ENCODE results near the gene CAST.
"Not testable (repeated sequence)": the region's sequence is repeated elsewhere in the genome, so short reads cannot be mapped to it uniquely, and the experiment has no call there.

Gene CAST

DNA sequence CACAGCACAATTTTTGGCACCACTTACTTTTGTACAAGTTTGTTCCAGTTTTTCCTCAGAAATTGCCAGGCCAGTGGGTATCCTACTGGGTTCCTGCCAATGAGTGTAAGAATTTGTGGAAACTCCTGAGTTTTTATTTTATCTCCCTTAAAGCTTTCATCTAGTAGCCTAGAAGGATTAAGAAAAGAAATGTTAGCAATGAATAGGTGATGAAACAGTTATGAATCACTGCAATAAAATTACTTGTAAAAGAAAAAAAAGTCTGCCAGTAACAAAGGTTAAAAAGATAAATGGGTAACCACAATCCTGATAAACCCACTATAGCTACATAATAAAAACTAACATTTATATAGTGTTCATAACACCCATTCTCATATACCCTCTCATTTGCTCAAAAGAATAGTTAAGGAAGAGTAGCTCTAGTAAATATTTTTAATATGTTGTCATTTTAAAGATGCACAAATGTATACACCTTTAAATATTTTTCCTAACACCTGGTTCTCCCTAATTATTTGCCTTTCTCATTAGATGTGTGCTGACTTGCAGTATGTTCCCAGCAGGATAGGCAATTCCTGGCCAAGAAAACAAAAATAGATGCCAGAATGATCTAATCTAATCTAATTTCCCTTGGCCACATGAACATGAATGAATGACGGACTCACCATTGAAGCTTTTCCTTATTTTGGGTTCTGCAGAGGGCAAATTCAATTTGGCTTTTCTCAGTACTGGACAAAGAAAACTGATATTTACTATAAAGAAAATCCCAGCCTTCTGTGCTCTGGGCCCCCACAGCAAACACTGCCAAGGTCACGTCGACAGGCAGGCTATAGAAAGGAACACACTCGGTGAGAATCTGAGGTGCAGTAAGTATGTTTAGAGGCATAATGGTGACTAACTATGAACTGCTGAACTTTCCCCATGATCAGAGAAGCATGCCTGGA lies 119.1 kb downstream of the CAST start:
- Mint-ChIP-seq H3K9me3 (no peaks in the 10 kb centered on the region), H3K27me3 (no peaks in the 10 kb centered on the region), H3K27ac (peak overlapping the region; percentile 81), H3K36me3 (peaks cover 21% of the 10 kb centered on the region), H3K4me3 (no peak overlapping the region), H3K4me1 (peaks cover 10% of the 10 kb centered on the region)

DNA sequence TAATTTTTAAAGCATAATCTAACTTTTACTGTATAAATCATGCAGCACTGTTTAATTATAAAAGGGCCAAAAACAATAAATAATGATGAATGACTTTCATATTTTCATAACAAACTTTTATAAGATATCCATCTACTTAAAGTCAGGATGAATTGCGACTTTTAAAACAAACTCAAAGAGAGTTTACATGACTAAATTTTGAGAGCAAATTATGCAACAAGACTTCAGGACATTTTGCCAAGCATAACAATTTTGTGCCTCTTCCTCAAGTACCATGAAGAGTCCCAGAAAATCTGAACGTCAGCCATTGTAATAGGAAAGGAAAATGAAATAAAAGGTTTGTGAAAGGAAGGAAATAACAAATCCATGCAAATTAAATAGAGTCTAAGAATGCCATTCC lies 121.2 kb downstream of the CAST start:
- Mint-ChIP-seq H3K27ac (no peak overlapping the region), H3K9me3 (no peaks in the 10 kb centered on the region), H3K4me1 (peaks cover 8% of the 10 kb centered on the region), H3K36me3 (peaks cover 19% of the 10 kb centered on the region), H3K4me3 (no peak overlapping the region), H3K27me3 (no peaks in the 10 kb centered on the region)

DNA sequence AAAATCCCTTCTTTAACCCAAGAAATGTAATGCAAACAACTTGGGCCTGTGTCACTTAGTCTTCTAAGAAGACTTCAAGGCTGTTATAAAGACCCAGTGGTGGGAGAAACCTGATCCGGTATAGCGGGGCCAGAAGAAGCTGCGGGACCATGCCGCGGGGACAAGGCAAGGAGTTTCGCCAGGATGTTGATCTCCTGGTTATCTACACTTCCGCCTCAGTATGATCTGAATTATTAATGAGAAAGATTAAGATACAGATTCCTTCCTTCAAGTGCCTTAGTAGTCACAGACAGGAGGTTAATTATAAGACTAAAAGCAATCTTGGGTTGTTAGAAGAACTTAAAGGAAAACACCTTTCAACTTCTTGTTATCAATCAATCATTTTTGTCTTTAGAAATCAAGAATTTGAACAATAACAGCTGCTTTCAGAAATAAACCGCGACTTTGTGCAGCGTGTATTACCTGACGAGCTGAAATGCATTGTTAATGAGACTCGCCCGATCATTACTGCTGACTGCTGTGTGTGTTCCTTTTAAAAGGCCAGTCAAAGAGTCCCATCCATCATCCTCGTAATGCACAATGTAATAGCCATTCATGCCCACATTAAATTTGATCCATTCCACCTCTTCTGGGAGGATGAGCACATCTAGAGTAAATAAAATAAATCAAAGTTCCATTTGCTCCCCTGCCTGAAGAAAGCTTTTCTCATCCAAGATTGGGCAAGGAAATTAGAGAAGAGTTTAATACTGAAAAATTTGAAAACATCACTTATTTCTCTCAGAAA lies 123.3 kb downstream of the CAST start:
- H3K27me3 Mint-ChIP-seq = no peaks in the 10 kb centered on the region
- peak overlapping the region; percentile 63 for H3K27ac Mint-ChIP-seq
- H3K4me1 Mint-ChIP-seq = peaks cover 11% of the 10 kb centered on the region
- no peak overlapping the region for H3K4me3 Mint-ChIP-seq
- H3K9me3 Mint-ChIP-seq = no peaks in the 10 kb centered on the region
- H3K36me3 Mint-ChIP-seq = peaks cover 17% of the 10 kb centered on the region

DNA sequence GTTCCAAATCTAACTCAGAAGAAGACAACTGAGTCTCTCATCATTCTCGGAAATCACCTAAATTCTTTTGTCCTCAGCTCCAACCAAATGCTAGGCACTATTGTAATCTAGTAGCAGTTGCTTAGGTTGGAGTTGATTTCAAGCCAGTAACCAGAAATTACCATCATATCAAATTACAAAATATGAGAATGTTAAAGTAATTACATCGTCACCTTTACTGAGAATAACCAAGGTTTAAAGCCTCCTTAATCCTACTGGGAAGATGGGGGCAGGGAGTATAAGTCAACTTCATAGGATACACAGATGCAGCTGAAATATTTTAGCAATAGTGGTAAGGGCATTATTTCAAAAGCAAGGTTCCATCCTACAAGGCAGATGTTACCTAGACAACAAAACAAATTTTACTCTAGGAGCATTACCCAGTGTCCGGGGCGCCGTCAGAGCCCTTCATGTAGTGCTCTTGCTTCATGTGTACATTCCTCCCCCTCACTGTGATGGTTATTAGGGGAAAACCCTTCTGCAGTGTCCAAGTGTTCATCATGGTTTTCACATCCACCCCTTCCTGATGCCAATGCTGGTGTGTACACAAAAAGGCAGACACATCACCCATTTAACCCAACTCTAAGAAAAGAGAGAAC lies 126.1 kb downstream of the CAST start:
- Mint-ChIP-seq H3K9me3 (no peaks in the 10 kb centered on the region), H3K4me3 (no peak overlapping the region), H3K4me1 (peaks cover 26% of the 10 kb centered on the region), H3K27ac (no peak overlapping the region), H3K27me3 (no peaks in the 10 kb centered on the region), H3K36me3 (peaks cover 17% of the 10 kb centered on the region)

DNA sequence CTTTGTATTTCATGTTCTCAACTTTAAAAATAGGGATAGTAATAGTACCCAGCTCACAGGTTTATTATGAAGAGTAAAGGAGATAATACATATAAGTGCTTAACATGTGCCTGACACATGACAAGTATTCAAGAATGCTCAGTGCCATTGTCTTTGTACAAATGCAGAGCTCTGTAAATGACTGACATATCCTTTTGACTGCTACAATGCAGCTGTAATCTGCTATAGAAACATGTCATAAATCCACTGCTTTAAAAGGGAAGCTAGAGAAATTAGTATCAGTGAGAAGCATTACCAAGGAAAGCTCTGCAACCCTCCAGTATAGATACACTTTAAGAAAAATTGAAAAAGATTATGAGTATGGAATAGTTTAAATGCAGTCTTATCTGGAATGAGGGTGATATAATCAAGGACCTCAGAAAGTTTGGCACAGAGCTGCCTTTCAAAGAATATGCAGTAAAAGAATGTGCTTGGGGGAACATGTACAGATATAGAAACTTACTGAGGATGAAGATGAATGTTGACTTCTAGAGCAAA lies 127.7 kb downstream of the CAST start:
- peak overlapping the region; percentile 68 for H3K27ac Mint-ChIP-seq

DNA sequence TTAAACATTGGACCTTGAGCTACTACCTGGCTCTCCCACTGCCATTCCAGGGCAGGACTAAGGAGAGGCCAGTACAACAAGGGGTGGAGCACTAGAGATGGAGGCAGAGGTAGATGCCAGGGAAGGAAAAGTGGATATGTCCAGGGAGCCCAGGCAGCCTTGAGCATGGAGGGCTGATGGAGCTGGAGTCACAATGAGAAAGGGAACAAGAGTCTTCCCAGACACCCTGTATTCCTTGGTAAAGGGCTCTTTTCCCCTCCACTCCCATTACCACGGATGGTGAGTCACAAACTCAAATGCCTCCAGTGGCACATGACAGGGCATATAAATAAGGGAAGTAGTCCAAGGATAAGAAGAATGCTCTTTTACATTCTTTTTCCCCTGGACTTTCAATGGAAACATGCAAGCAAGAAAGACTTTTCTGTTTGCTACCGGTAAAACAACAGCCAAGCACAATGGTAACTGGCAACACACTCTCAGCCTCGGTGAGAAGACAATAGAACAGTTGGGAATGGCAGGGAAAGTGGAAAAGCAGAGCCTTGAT lies 128.9 kb downstream of the CAST start:
- Mint-ChIP-seq H3K4me3 (no peak overlapping the region), H3K27ac (peak overlapping the region; percentile 60), H3K27me3 (no peaks in the 10 kb centered on the region), H3K36me3 (peaks cover 25% of the 10 kb centered on the region), H3K9me3 (no peaks in the 10 kb centered on the region), H3K4me1 (peaks cover 50% of the 10 kb centered on the region)

More for the DNA sequence above, 127.7 kb downstream of the CAST start:
- H3K36me3 Mint-ChIP-seq = peaks cover 21% of the 10 kb centered on the region
- H3K27me3 Mint-ChIP-seq = no peaks in the 10 kb centered on the region
- peaks cover 38% of the 10 kb centered on the region for H3K4me1 Mint-ChIP-seq
- H3K4me3 Mint-ChIP-seq = no peak overlapping the region
- H3K9me3 Mint-ChIP-seq = no peaks in the 10 kb centered on the region

DNA sequence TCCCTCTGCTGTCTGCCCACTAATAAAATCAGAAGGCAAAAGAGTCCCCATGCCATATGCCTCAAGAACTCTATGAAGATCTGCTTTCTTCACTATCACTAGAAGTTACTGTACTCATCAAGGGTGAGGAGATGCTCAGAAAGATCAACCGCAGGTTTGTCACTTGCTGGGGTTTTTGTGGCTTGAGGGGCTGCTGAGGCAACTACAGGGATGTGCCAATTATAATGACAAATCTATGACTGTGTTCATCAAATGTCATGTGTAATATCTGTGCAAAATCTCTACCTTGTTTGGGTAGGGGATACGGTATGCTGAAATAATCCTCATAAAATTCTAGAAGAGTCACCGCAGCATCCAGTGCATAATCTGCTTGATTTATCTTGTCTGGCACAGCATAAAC lies 132.6 kb downstream of the CAST start:
- peak overlapping the region; percentile 80 for H3K27ac Mint-ChIP-seq
- H3K4me3 Mint-ChIP-seq = peak overlapping the region; percentile 49
- no peaks in the 10 kb centered on the region for H3K9me3 Mint-ChIP-seq
- peaks cover 33% of the 10 kb centered on the region for H3K36me3 Mint-ChIP-seq
- H3K4me1 Mint-ChIP-seq = peaks cover 68% of the 10 kb centered on the region
- H3K27me3 Mint-ChIP-seq = no peaks in the 10 kb centered on the region

DNA sequence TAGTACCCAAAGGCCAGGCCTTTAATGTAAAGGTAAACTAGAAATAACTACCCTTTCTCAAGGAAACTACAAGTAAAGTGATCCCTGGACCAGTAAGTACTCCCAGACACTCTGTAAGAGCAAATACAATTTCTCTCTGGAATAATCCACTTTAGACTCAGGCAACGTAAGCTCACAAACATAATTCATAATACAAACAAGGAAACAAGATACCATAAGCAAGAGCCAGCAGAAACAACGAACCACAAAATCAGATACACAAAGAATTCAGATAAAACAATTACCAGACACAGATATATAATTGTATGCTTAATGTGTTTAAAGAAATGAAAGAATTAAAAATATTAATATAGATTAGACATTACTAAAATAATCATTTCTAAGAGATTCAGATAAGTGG lies 133.4 kb downstream of the CAST start:
- peak overlapping the region; percentile 88 for H3K27ac Mint-ChIP-seq

DNA sequence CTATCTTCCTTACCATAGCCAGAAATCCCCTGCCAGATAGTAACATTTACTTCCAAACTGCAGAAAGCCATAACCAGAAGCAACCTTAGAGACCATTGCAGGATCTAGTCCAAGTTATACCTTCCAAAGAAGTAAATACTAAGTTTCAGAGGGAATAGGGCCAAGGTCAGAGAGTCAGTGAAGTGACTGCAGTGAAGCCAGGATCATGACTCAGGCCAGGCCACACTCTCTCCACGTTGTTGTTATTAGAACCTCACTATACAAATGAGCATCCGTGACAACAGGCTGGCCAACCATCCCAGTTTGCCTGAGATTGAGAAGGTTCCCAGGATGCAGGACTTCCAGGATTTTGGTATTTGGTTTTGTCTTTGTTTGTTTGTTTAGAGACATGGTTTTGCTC lies 134.3 kb downstream of the CAST start:
- Mint-ChIP-seq H3K27ac (no peak overlapping the region), H3K4me3 (no peak overlapping the region), H3K9me3 (no peaks in the 10 kb centered on the region), H3K27me3 (no peaks in the 10 kb centered on the region), H3K4me1 (peaks cover 69% of the 10 kb centered on the region), H3K36me3 (peaks cover 34% of the 10 kb centered on the region)

More for the DNA sequence above, 133.4 kb downstream of the CAST start:
- no peaks in the 10 kb centered on the region for H3K27me3 Mint-ChIP-seq
- peaks cover 31% of the 10 kb centered on the region for H3K36me3 Mint-ChIP-seq
- H3K4me3 Mint-ChIP-seq = peak overlapping the region; percentile 12
- peaks cover 70% of the 10 kb centered on the region for H3K4me1 Mint-ChIP-seq
- no peaks in the 10 kb centered on the region for H3K9me3 Mint-ChIP-seq

DNA sequence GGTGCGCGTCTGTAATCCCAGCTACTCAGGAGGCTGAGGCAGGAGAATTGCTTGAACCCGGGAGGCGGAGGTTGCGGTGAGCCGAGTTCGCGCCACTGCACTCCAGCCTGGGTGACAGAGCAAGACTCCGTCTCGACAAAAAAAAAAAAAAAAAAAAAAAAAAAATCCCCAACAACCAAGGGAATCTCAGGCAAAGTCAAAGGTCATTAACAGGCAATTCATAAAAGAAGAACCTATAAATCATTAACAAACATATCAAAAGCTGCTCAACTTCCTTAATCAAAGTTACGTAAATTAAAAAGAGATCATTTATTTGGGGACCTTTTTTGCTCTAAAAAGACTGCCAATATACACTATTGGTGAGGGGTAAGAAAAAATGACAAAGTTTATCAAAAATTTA lies 139.5 kb downstream of the CAST start:
- H3K27ac Mint-ChIP-seq, H3K9me3 Mint-ChIP-seq, H3K4me3 Mint-ChIP-seq, H3K27me3 Mint-ChIP-seq: not testable (repeated sequence)
- Mint-ChIP-seq H3K36me3 (peaks cover 22% of the 10 kb centered on the region), H3K4me1 (peaks cover 80% of the 10 kb centered on the region)

DNA sequence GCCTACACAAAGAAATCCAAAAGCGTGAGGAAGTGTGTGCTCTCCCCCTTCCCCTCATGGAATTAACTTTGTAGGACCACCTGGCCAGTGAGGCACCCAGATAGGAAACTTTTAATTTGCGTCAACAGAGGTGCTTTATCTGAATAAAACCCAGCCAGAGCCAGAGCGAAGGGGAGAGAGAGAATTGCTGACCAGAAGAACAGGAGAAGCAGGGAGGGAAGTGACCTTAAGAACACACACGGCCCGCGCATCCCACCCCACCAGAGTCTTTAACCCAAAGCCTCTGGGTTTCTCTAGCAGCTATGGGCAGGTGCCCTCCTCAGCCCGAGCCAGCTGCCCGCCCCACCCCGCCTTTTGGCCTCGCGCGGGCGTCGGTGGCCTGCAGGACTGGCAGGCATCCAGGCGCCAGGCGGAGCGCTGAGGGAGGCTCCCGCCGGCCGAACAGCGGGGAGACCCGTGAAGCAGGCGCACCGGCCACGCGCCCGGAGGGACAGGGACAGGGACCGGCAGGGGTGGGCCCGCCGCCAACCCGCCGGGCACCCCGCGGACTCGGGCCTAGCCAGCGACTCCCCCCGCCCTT lies 145.0 kb downstream of the CAST start:
- Mint-ChIP-seq H3K4me1 (peaks cover 82% of the 10 kb centered on the region), H3K27me3 (no peaks in the 10 kb centered on the region), H3K27ac (peak overlapping the region; percentile 97), H3K4me3 (peak overlapping the region; percentile 95), H3K9me3 (no peaks in the 10 kb centered on the region), H3K36me3 (peaks cover 9% of the 10 kb centered on the region)

DNA sequence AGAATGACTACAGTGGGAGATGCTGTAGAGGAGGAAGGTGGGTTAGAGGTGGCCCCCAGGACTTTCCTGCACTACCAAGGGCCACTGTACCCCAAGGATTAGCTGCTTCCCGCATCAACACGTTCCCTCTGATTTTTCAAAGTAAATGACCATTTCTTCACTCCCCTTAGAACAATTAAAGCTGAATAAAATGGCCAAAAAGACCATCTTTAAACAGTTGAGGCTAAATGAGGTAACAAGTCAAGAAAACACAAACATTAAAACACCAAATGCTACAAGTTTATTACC lies 146.3 kb downstream of the CAST start:
- Mint-ChIP-seq H3K4me1 (peaks cover 81% of the 10 kb centered on the region), H3K4me3 (peak overlapping the region; percentile 94), H3K27me3 (no peaks in the 10 kb centered on the region), H3K27ac (peak overlapping the region; percentile 99), H3K36me3 (peaks cover 4% of the 10 kb centered on the region), H3K9me3 (no peaks in the 10 kb centered on the region)

DNA sequence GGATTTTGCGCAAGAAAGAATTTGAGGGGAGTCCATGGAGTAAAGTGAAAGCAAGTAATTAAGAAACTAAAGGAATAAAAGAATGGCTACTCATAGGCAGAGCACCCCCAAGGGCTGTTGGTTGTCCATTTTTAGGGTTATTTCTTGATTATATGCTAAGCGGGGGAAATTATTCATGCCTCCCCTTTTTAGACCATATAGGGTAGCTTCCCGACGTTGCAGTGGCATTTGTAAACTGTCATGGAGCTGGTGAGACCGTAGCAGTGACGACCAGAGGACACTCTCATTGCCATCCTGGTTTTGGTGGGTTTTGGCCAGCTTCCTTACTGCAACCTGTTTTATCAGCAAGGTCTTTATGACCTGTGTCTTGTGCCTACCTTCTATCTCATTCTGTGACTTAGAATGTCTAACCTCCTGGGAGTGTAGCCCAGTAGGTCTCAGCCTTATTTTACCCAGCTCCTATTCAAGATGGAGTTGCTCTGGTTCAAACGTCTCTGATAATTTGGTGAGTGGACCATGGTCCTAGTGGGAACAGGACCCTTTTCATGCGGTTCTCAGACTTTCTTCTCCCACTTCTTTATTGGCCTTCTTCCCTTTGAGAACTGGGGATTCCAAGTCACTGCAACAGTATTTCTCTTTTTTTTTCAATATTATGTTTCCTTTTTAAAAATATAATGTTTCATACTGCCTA lies 146.8 kb downstream of the CAST start:
- H3K27me3 Mint-ChIP-seq = no peaks in the 10 kb centered on the region
- peak overlapping the region; percentile 99 for H3K27ac Mint-ChIP-seq
- H3K36me3 Mint-ChIP-seq = peaks cover 2% of the 10 kb centered on the region
- H3K4me3 Mint-ChIP-seq = peak overlapping the region; percentile 94
- no peaks in the 10 kb centered on the region for H3K9me3 Mint-ChIP-seq
- H3K4me1 Mint-ChIP-seq = peaks cover 78% of the 10 kb centered on the region

DNA sequence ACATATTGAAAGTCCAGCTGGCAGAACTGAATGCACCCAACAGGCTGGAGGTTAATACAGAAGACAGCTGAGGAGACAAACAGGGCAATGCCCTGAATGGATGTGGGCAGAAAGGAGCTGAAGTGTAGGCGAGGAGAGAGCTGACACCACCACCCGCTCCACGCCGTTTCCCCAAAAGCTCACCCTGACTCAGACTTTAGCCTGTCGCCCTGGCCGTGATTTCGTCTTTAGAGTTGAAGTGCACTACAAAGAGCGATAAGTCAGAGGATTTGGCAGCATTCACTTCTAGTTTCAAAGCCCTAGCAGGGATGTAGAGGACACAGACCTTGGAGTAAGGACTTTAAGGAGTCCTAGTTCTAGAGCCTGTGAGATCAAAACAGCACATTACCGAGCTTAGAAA lies 147.7 kb downstream of the CAST start:
- H3K36me3 Mint-ChIP-seq = no peaks in the 10 kb centered on the region
- H3K27me3 Mint-ChIP-seq = no peaks in the 10 kb centered on the region
- H3K27ac Mint-ChIP-seq = peak overlapping the region; percentile 81
- peak overlapping the region; percentile 72 for H3K4me3 Mint-ChIP-seq
- no peaks in the 10 kb centered on the region for H3K9me3 Mint-ChIP-seq
- peaks cover 79% of the 10 kb centered on the region for H3K4me1 Mint-ChIP-seq
